HEK293 (cell line): ENCODE results near the gene PPP1R14B.

Source experiments
- CTCF ChIA-PET: fragments of 350-600 bp; formaldehyde crosslinking; extraction: SDS; loops from one replicate; lab custom pipeline; 2021; ENCODE audit warnings: antibody characterized with exemption; lab: Yijun Ruan, JAX
- POLR2A ChIA-PET: fragments of 300-600 bp; formaldehyde crosslinking; extraction: SDS; loops from one replicate; lab custom pipeline; 2020; ENCODE audit warnings: antibody characterized with exemption, inconsistent platforms; lab: Yijun Ruan, JAX
- H3K27ac ChIP-seq: fragments of 200-500 bp; sonication (Bioruptor generic); 2 replicates; pipeline ENCODE4 v1.5.1; 2014; ENCODE audit warnings: low read depth, low read length, control low read depth, inconsistent platforms; ENCODE audit errors: extremely low read depth
- H3K36me3 ChIP-seq, 2 experiments: fragments of 200-500 bp in 1 of 2; sonication (Bioruptor generic) in 1 of 2; 1 replicate in 1 of 2; 2 replicates in 1 of 2; pipeline ENCODE4 v1.5.1; 2014 to 2017; ENCODE audit warnings: inconsistent platforms in 2 of 2, low read length in 2 of 2; ENCODE audit not compliant: control insufficient read depth in 2 of 2, insufficient read depth in 1 of 2
- H3K4me1 ChIP-seq: fragments of 200-500 bp; sonication (Bioruptor generic); 2 replicates; pipeline ENCODE4 v1.5.1; 2014; ENCODE audit warnings: mild to moderate bottlenecking, low read length, inconsistent platforms; ENCODE audit not compliant: control insufficient read depth, insufficient read depth
- H3K4me3 ChIP-seq: 2 replicates; pipeline ENCODE4 v1.5.1; 2011; ENCODE audit warnings: low read depth, mild to moderate bottlenecking, control low read depth, low read length, moderate library complexity
- H3K9me3 ChIP-seq: fragments of 200-500 bp; sonication (Bioruptor generic); 2 replicates; pipeline ENCODE4 v1.5.1; 2014; ENCODE audit warnings: low read depth, low read length, inconsistent platforms; ENCODE audit not compliant: control insufficient read depth, insufficient read depth
- EGR2 ChIP-seq: fragments of 450-650 bp; formaldehyde crosslinking; IDR thresholded peaks from 2 replicates; pipeline ENCODE4 v1.5.1; 2016; ENCODE audit warnings: low read depth, missing biosample characterization, missing genetic modification characterization
- HOXA7 ChIP-seq: sonication (generic); formaldehyde crosslinking; IDR thresholded peaks from 2 replicates; pipeline ENCODE4 v1.8.1; 2022; ENCODE audit warnings: missing genetic modification reagents, borderline replicate concordance
- IKZF3 ChIP-seq: fragments of 450-650 bp; IDR thresholded peaks from 2 replicates; pipeline ENCODE4 v1.5.0; 2018; ENCODE audit warnings: missing biosample characterization, mild to moderate bottlenecking, missing genetic modification characterization, moderate library complexity
- KLF1 ChIP-seq: fragments of 450-650 bp; formaldehyde crosslinking; IDR thresholded peaks from 2 replicates; pipeline ENCODE4 v1.5.1; 2016; ENCODE audit warnings: missing biosample characterization, missing genetic modification characterization
- KLF9 ChIP-seq: fragments of 450-650 bp; formaldehyde crosslinking; IDR thresholded peaks from 2 replicates; pipeline ENCODE4 v1.5.1; 2016; ENCODE audit warnings: missing biosample characterization, missing genetic modification characterization, low read depth
- ZBTB17 ChIP-seq: fragments of 450-650 bp; formaldehyde crosslinking; IDR thresholded peaks from 2 replicates; pipeline ENCODE4 v1.5.1; 2016; ENCODE audit warnings: missing biosample characterization, missing genetic modification characterization
- ZBTB6 ChIP-seq: fragments of 450-650 bp; formaldehyde crosslinking; IDR thresholded peaks from 2 replicates; pipeline ENCODE4 v1.5.1; 2017; ENCODE audit warnings: missing biosample characterization, missing genetic modification characterization
- ZEB2 ChIP-seq: fragments of 450-650 bp; formaldehyde crosslinking; IDR thresholded peaks from 2 replicates; pipeline ENCODE4 v1.5.1; 2016; ENCODE audit warnings: missing biosample characterization, missing genetic modification characterization
- ZFHX2 ChIP-seq: fragments of 450-650 bp; formaldehyde crosslinking; conservative IDR thresholded peaks from 2 replicates; pipeline ENCODE4 v1.5.1; 2016; ENCODE audit warnings: missing biosample characterization, missing genetic modification characterization
- ZFP69B ChIP-seq: fragments of 450-650 bp; formaldehyde crosslinking; IDR thresholded peaks from 2 replicates; pipeline ENCODE4 v1.5.1; 2016; ENCODE audit warnings: missing biosample characterization, missing genetic modification characterization
- ZNF132 ChIP-seq: fragments of 450-650 bp; formaldehyde crosslinking; IDR thresholded peaks from 2 replicates; pipeline ENCODE4 v1.5.1; 2017; ENCODE audit warnings: missing biosample characterization, missing genetic modification characterization, borderline replicate concordance
- ZNF138 ChIP-seq: fragments of 450-650 bp; formaldehyde crosslinking; IDR thresholded peaks from 2 replicates; pipeline ENCODE4 v1.5.1; 2016; ENCODE audit warnings: missing biosample characterization, missing genetic modification characterization, borderline replicate concordance
- ZNF211 ChIP-seq: fragments of 450-650 bp; formaldehyde crosslinking; IDR thresholded peaks from 2 replicates; pipeline ENCODE4 v1.5.1; 2016; ENCODE audit warnings: low read depth, missing biosample characterization, missing genetic modification characterization
- ZNF335 ChIP-seq: fragments of 450-650 bp; formaldehyde crosslinking; conservative IDR thresholded peaks from 2 replicates; pipeline ENCODE4 v1.5.1; 2016; ENCODE audit warnings: missing biosample characterization, missing genetic modification characterization
- ZNF350 ChIP-seq: fragments of 450-650 bp; formaldehyde crosslinking; IDR thresholded peaks from 2 replicates; pipeline ENCODE4 v1.5.0; 2017; ENCODE audit warnings: missing biosample characterization, mild to moderate bottlenecking, missing genetic modification characterization
- ZNF433 ChIP-seq: fragments of 450-650 bp; formaldehyde crosslinking; IDR thresholded peaks from 2 replicates; pipeline ENCODE4 v1.5.1; 2016; ENCODE audit warnings: missing biosample characterization, missing genetic modification characterization, low read depth
- ZNF514 ChIP-seq: fragments of 450-650 bp; formaldehyde crosslinking; IDR thresholded peaks from 2 replicates; pipeline ENCODE4 v1.5.1; 2016; ENCODE audit warnings: missing biosample characterization, missing genetic modification characterization
- ZNF561 ChIP-seq: fragments of 450-650 bp; IDR thresholded peaks from 2 replicates; pipeline ENCODE4 v1.5.1; 2018; ENCODE audit warnings: missing biosample characterization, missing genetic modification characterization, borderline replicate concordance
- ZSCAN5A ChIP-seq: fragments of 450-650 bp; formaldehyde crosslinking; IDR thresholded peaks from 2 replicates; pipeline ENCODE4 v1.5.1; 2016; ENCODE audit warnings: missing biosample characterization, missing genetic modification characterization
- TF ChIP-seq, protein P1 (sequence below): fragments of 450-650 bp; formaldehyde crosslinking; IDR thresholded peaks from 2 replicates; pipeline ENCODE4 v1.5.1; 2016; ENCODE audit warnings: missing biosample characterization, missing genetic modification characterization
- TF ChIP-seq, protein P2 (sequence below): fragments of 450-650 bp; formaldehyde crosslinking; IDR thresholded peaks from 2 replicates; pipeline ENCODE4 v1.5.1; 2016; ENCODE audit warnings: missing biosample characterization, missing genetic modification characterization
- TF ChIP-seq, protein P3 (sequence below): IDR thresholded peaks from 2 replicates; pipeline ENCODE4 v1.6.1; 2011; ENCODE audit warnings: mild to moderate bottlenecking, low read depth, low read length, borderline replicate concordance

Gene PPP1R14B

DNA sequence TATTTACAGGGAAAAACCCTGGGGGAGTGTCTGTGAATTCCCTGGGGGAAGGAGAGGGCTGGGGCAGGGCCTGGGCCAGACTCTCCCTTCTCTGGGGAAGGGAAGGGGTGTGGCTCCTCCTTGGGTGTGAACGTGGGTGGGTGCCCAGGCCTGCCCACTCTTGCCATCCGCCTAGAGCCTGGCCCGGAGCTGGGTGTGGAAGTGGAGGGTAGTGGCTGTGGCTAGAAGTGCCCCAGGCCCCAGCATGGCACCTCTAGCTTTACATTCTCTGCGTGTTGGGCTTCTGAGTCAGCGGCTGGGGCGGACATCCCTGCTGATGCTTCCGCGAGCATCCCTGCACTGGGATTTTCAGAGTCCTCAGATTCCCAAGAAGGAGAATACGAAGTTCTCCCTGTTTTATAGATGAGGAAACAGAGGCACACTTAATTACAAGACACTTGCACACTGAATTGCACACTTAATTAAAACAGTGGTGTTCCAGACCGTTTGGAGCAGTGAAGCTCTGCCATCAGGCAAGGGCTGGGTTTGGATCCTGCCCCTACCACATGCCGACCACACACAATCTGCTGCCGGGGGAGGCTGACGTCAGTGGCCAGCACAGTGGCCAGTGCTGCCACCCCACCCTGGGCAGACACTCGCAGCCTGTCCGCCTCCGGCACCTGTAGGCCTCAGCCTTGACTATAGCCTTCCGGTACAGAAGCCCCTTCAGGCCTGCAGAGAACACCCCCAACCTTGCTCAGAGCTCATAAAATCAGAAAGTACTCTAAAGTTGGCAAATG, 30.1 kb upstream of the PPP1R14B start:
- Histone ChIP-seq H3K4me1 (no peaks in the 10 kb centered on the region), H3K9me3 (no peaks in the 10 kb centered on the region), H3K27ac (no peak overlapping the region), H3K4me3 (no peak overlapping the region), H3K36me3 (peaks cover 0 to 54% of the 10 kb centered on the region in 2 experiments; a peak in 2 of 3 replicates)
- POLR2A ChIA-PET, result no interaction called here
- TF ChIP-seq, protein P1, sequence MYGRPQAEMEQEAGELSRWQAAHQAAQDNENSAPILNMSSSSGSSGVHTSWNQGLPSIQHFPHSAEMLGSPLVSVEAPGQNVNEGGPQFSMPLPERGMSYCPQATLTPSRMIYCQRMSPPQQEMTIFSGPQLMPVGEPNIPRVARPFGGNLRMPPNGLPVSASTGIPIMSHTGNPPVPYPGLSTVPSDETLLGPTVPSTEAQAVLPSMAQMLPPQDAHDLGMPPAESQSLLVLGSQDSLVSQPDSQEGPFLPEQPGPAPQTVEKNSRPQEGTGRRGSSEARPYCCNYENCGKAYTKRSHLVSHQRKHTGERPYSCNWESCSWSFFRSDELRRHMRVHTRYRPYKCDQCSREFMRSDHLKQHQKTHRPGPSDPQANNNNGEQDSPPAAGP (tag by site-specific recombination), result 0 out of 2 replicates have a peak, but pooled peaks have one; percentile 30
- TF ChIP-seq ZFHX2 (tag by site-specific recombination), result peak; percentile 61
- TF ChIP-seq ZNF561 (tag by site-specific recombination), result no peak
- peak; percentile 97 for TF ChIP-seq KLF1 (tag by site-specific recombination)
- TF ChIP-seq EGR2 (tag by site-specific recombination), result 0 out of 2 replicates have a peak, but pooled peaks have one; percentile 43
- CTCF ChIA-PET, result interaction anchor here (0.6 to 1.8 kb wide), 9 partner anchors 20 to 191 kb away, joined by 3 to 9 read pairs (median 3); partner anchors contain the start of gene PLCB3

DNA sequence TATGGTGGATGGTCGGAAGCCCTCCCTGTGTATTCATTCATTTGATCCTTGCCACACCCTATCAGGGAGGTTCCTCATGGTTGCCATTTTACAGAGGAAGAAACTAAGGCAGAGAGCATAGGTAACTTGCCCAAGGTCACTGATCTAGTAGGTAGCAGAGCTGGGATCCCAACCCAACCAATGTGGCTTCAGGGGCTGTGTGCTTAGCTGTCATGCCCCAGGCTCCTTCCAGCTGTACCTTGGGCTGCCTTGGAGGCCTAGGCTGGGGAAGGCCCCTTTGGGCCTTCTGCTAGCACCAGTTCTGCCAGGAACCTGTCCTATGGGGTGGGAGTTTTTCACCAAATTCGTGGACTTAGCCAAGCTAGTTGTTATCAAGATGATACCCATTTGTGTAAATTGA, 29.1 kb upstream of the PPP1R14B start:
- no peak for TF ChIP-seq ZBTB6
- Histone ChIP-seq H3K36me3 (peaks cover 0 to 45% of the 10 kb centered on the region in 2 experiments; a peak in 2 of 3 replicates), H3K9me3 (no peaks in the 10 kb centered on the region), H3K27ac (no peak overlapping the region), H3K4me1 (no peaks in the 10 kb centered on the region), H3K4me3 (no peak overlapping the region)
- ChIA-PET CTCF (interaction anchor here (1.0 to 1.8 kb wide), 7 partner anchors 9 to 69 kb away, joined by 3 to 9 read pairs (median 3); partner anchors contain the start of gene PLCB3), POLR2A (interaction anchor here (0.7 to 1.1 kb wide), 3 partner anchors 9 to 70 kb away, joined by 3 read pairs; partner anchors contain the start of gene BAD)

DNA sequence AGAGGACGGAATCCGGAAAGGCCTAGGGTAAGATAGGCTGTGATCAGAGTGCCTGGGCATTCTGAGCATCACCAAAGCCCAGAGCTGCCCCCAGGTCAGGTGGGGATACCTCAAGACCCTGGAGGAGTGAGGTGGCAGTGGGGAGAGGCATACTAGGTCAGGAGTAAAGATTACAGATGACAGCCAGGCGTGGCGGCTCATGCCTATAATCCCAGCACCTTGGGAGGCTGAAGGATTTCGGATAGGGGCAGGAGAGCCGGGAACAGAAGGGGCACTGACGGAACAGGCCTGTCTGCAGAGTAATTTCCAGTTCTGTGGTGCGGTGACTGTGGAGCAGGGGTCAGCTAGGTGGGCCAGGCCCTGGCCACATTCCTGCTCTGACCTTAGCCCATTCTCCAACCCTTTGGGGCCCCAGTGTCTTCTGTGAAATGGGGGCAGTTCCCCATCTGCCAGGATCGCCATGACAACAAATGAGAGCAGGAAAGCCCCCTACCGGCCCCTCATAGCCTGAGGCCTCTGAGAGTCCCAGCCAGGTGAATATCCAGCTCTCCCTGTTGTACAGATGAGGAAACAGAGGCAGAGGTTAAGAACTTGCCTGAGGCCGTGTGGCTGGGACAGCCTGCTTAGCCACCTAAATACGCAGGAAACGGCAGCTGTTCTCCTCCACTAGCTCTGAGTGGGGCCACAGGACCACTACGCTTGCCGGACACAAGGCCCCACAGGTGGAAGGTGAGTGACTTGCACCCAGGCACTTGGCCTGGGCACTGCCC, 28.5 kb upstream of the PPP1R14B start:
- Histone ChIP-seq H3K4me1 (no peaks in the 10 kb centered on the region), H3K4me3 (no peak overlapping the region), H3K27ac (no peak overlapping the region), H3K9me3 (no peaks in the 10 kb centered on the region), H3K36me3 (peaks cover 0 to 45% of the 10 kb centered on the region in 2 experiments; a peak in 2 of 3 replicates)
- CTCF ChIA-PET, result interaction anchor here (0.6 to 1.8 kb wide), 9 partner anchors 10 to 364 kb away, joined by 3 to 9 read pairs (median 4); partner anchors contain the start of gene PLCB3
- POLR2A ChIA-PET, result interaction anchor here (0.7 to 1.1 kb wide), 4 partner anchors 9 to 70 kb away, joined by 3 read pairs; partner anchors contain the start of gene BAD
- TF ChIP-seq ZFP69B (no peak), ZEB2 (tag by site-specific recombination) (no peak), ZNF138 (no peak), ZBTB17 (tag by site-specific recombination) (no peak), IKZF3 (no peak), ZNF514 (no peak), ZNF350 (tag by site-specific recombination) (no peak), ZNF335 (tag by site-specific recombination) (no peak), HOXA7 (CRISPR knock-in tag) (no peak), ZNF132 (no peak), ZSCAN5A (tag by site-specific recombination) (no peak), ZNF211 (tag by site-specific recombination) (no peak), KLF9 (tag by site-specific recombination) (no peak), ZNF433 (tag by site-specific recombination) (no peak)
- TF ChIP-seq, protein P2, sequence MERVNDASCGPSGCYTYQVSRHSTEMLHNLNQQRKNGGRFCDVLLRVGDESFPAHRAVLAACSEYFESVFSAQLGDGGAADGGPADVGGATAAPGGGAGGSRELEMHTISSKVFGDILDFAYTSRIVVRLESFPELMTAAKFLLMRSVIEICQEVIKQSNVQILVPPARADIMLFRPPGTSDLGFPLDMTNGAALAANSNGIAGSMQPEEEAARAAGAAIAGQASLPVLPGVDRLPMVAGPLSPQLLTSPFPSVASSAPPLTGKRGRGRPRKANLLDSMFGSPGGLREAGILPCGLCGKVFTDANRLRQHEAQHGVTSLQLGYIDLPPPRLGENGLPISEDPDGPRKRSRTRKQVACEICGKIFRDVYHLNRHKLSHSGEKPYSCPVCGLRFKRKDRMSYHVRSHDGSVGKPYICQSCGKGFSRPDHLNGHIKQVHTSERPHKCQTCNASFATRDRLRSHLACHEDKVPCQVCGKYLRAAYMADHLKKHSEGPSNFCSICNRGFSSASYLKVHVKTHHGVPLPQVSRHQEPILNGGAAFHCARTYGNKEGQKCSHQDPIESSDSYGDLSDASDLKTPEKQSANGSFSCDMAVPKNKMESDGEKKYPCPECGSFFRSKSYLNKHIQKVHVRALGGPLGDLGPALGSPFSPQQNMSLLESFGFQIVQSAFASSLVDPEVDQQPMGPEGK, result no peak
- TF ChIP-seq, protein P3, sequence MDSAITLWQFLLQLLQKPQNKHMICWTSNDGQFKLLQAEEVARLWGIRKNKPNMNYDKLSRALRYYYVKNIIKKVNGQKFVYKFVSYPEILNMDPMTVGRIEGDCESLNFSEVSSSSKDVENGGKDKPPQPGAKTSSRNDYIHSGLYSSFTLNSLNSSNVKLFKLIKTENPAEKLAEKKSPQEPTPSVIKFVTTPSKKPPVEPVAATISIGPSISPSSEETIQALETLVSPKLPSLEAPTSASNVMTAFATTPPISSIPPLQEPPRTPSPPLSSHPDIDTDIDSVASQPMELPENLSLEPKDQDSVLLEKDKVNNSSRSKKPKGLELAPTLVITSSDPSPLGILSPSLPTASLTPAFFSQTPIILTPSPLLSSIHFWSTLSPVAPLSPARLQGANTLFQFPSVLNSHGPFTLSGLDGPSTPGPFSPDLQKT, result no peak
